ENCODE measurements around the gene PLXNC1.

PLXNC1 gene

GRCh38 chr12:94353130-94353529 is 204.8 kb downstream of the PLXNC1 start:
- no peak for DNase-seq (ENCODE audit: low spot score)
